OCI-LY7 (cell line): ENCODE data around the gene ATP1B3. TPM values are rescaled to one million over a fixed set of nuclear protein-coding genes. Genes with fewer than 3 reads are reported as not detected.

ENCODE experiments used
- BruUV-seq: library from RNA; stranded (reverse); fragments of 400-500 nt; replicated peaks from 2 replicates; lab custom pipeline; 2021; lab: Mats Ljungman, UMichigan
- CTCF ChIA-PET: fragments of 300-600 bp; sonication (Branson Sonifier 250); formaldehyde crosslinking; loops from one replicate; lab custom pipeline; 2022; ENCODE audit warnings: antibody characterized with exemption; ENCODE audit not compliant: unreplicated experiment; lab: Charles Lee
- POLR2A ChIA-PET: fragments of 300-600 bp; sonication (Branson Sonifier 250); formaldehyde crosslinking; loops from one replicate; lab custom pipeline; 2022; ENCODE audit warnings: antibody characterized with exemption; lab: Charles Lee
- DNase-seq: peaks from one replicate; pipeline ENCODE4 v3.0.0-alpha.2; 2015; ENCODE audit warnings: low spot score
- H2AFZ ChIP-seq: fragments of 200-600 bp; sonication (generic), shearing (Covaris generic); 2 replicates; pipeline ENCODE4 v1.6.1; 2014; ENCODE audit warnings: mild to moderate bottlenecking, antibody characterized with exemption, low read length, moderate library complexity
- H3K27ac ChIP-seq: fragments of 200-600 bp; sonication (generic); 2 replicates; pipeline ENCODE4 v1.5.1; 2014; ENCODE audit warnings: mixed run types, low read depth, mild to moderate bottlenecking, moderate library complexity, low read length, inconsistent platforms; ENCODE audit not compliant: poor library complexity, severe bottlenecking
- H3K36me3 ChIP-seq: fragments of 200-600 bp; sonication (generic); 2 replicates; pipeline ENCODE4 v1.6.1; 2014; ENCODE audit warnings: mild to moderate bottlenecking, antibody characterized with exemption, low read length, moderate library complexity, mixed read lengths; ENCODE audit not compliant: insufficient read depth
- H3K4me1 ChIP-seq: fragments of 200-600 bp; sonication (generic); 2 replicates; pipeline ENCODE4 v1.5.1; 2014; ENCODE audit warnings: mild to moderate bottlenecking, low read length; ENCODE audit not compliant: insufficient read depth, poor library complexity, severe bottlenecking
- H3K4me2 ChIP-seq: fragments of 200-600 bp; sonication (generic); 2 replicates; pipeline ENCODE4 v1.6.1; 2014; ENCODE audit warnings: mild to moderate bottlenecking, low read length
- H3K4me3 ChIP-seq: fragments of 200-600 bp; sonication (generic); 2 replicates; pipeline ENCODE4 v1.5.1; 2014; ENCODE audit warnings: mild to moderate bottlenecking, low read depth, low read length; ENCODE audit not compliant: poor library complexity, severe bottlenecking
- H3K79me2 ChIP-seq: fragments of 200-600 bp; sonication (generic); 2 replicates; pipeline ENCODE4 v1.6.1; 2016; ENCODE audit warnings: low read depth, mild to moderate bottlenecking, low read length, moderate library complexity, mixed read lengths; ENCODE audit not compliant: insufficient read depth
- H3K9me2 ChIP-seq: fragments of 200-600 bp; sonication (generic); 2 replicates; pipeline ENCODE4 v1.6.1; 2016; ENCODE audit warnings: mild to moderate bottlenecking, low read length, mixed read lengths; ENCODE audit not compliant: insufficient read depth
- H3K9me3 ChIP-seq: fragments of 200-600 bp; sonication (generic); 2 replicates; pipeline ENCODE4 v1.6.1; 2014; ENCODE audit warnings: mild to moderate bottlenecking, mixed run types, low read length, mixed read lengths
- H4K20me1 ChIP-seq: fragments of 200-600 bp; sonication (generic); 2 replicates; pipeline ENCODE4 v1.6.1; 2014; ENCODE audit warnings: mild to moderate bottlenecking, antibody characterized with exemption, low read length, moderate library complexity, mixed read lengths; ENCODE audit not compliant: insufficient read depth
- EZH2phosphoT487 ChIP-seq: fragments of 200-600 bp; sonication (generic); IDR thresholded peaks from 2 replicates; pipeline ENCODE4 v1.6.1; 2018; ENCODE audit warnings: low read depth, borderline replicate concordance, mild to moderate bottlenecking, mixed run types, antibody characterized with exemption, low read length, moderate library complexity, mixed read lengths
- intact Hi-C: fragments of 100-400 bp; cut with micrococcal nuclease; formaldehyde crosslinking; loops from one replicate; pipeline ENCODE4 v1.10.0; 2022; ENCODE audit not compliant: unreplicated experiment
- total RNA-seq, 2 experiments: library from RNA; depleted of rRNA in 1 of 2; stranded (reverse); fragments of >200 nt in 1 of 2; shearing (Covaris generic) in 1 of 2; gene quantifications; 2 replicates each; pipeline ENCODE4 v1.2.3, GENCODE V29; 2014 to 2022
- TF ChIP-seq, protein P1 (sequence below): fragments of 200-600 bp; sonication (generic); conservative IDR thresholded peaks from 2 replicates; pipeline ENCODE4 v1.5.1; 2014; ENCODE audit warnings: mild to moderate bottlenecking, antibody characterized with exemption, low read length, moderate library complexity, mixed read lengths

Gene ATP1B3
- total RNA-seq, 2 experiments from 2014 or later: 53.8 to 133 TPM

GRCh38 chr3:141939759-141940158 lies 63.3 kb downstream of the ATP1B3 start:
- intact Hi-C loops: loop anchor here (5.0 kb wide), 1 partner anchor 343 kb away; no protein-coding TSS in a partner anchor
- Histone ChIP-seq H3K4me3 (no peak overlapping the region), H3K4me2 (no peak overlapping the region), H4K20me1 (no peaks in the 10 kb centered on the region), H3K9me2 (no peaks in the 10 kb centered on the region), H3K9me3 (no peaks in the 10 kb centered on the region), H3K27ac (no peak overlapping the region), H3K4me1 (no peaks in the 10 kb centered on the region), H3K79me2 (no peaks in the 10 kb centered on the region), H2AFZ (no peak overlapping the region), H3K36me3 (no peaks in the 10 kb centered on the region)
- no peak for DNase-seq
- POLR2A ChIA-PET: no interaction called here
- TF ChIP-seq, protein P1, sequence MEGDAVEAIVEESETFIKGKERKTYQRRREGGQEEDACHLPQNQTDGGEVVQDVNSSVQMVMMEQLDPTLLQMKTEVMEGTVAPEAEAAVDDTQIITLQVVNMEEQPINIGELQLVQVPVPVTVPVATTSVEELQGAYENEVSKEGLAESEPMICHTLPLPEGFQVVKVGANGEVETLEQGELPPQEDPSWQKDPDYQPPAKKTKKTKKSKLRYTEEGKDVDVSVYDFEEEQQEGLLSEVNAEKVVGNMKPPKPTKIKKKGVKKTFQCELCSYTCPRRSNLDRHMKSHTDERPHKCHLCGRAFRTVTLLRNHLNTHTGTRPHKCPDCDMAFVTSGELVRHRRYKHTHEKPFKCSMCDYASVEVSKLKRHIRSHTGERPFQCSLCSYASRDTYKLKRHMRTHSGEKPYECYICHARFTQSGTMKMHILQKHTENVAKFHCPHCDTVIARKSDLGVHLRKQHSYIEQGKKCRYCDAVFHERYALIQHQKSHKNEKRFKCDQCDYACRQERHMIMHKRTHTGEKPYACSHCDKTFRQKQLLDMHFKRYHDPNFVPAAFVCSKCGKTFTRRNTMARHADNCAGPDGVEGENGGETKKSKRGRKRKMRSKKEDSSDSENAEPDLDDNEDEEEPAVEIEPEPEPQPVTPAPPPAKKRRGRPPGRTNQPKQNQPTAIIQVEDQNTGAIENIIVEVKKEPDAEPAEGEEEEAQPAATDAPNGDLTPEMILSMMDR: no peak
- no peak for TF ChIP-seq EZH2phosphoT487
- CTCF ChIA-PET: no interaction called here
- BruUV-seq: no TSS peak

DNA sequence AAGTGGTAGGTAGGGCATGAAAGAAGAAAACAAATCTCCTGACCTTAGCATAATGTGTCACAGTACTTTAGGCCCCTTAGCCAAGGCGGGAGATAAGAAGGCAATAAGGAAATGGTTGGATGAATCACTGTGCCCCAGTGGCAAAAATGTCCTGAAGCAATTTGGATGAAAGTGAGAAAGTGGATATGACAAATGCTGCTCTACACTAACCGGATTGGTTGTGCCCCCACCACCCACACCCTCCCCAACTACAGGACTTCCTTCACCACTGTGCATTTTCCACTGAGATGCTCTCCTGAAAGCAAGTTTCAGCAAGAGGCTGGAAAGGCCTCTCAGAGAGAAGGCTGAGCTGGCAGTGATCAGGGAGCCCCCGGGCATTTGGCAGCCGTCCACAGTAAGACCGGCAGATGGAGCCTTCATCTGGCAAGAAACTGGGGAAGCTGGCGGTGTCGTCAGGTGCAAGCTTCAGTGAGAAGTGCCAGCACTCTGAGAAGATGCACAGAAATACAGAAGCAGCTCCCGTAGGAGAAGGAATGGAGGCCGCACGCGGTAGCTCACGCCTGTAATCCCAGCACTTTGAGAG lies 63.8 kb downstream of the ATP1B3 start:
- H3K36me3 ChIP-seq: no peaks in the 10 kb centered on the region; the same call in 1 of the 2 replicates
- H2AFZ ChIP-seq: no peak overlapping the region
- ChIA-PET CTCF (no interaction called here), POLR2A (interaction anchor here (0.8 kb wide), 1 partner anchor 15 kb away, joined by 5 read pairs; no protein-coding TSS in a partner anchor)
- TF ChIP-seq EZH2phosphoT487: no peak
- TF ChIP-seq, protein P1: peak; percentile 49
- H3K79me2 ChIP-seq: no peaks in the 10 kb centered on the region
- intact Hi-C loops: loop anchor here (5.0 kb wide), 1 partner anchor 342 kb away; no protein-coding TSS in a partner anchor
- BruUV-seq: no TSS peak
- H3K4me2 ChIP-seq: no peak overlapping the region
- no peaks in the 10 kb centered on the region for H3K9me2 ChIP-seq
- no peak overlapping the region for H3K4me3 ChIP-seq
- no peaks in the 10 kb centered on the region for H4K20me1 ChIP-seq
- DNase-seq: peak; percentile 39
- H3K9me3 ChIP-seq: no peaks in the 10 kb centered on the region
- H3K4me1 ChIP-seq: no peaks in the 10 kb centered on the region
- H3K27ac ChIP-seq: no peak overlapping the region

DNA sequence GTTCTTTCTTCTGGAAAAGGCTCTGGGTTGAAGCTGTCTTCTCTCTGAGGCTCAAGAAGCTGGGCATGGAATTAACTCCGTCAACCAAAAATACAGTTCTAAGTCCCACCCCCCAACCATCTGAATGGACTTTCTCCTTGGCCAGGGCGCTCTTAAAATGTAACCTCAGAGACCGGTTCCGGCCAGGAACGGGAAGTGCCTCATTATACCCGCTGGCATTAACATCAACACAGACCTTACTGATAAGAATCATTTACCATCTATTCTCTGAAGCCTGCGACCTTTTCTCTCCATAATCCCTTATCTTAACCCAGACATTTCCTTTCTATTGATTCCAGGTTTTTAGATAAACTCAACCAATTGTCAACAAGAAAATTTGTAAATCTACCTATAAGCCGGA lies 64.7 kb downstream of the ATP1B3 start:
- POLR2A ChIA-PET: interaction anchor here (0.8 kb wide), 1 partner anchor 16 kb away, joined by 5 read pairs; no protein-coding TSS in a partner anchor
- TF ChIP-seq, protein P1: no peak
- TF ChIP-seq EZH2phosphoT487: no peak
- DNase-seq: no peak
- Histone ChIP-seq H3K36me3 (no peaks in the 10 kb centered on the region; the same call in 1 of the 2 replicates), H2AFZ (no peak overlapping the region), H3K79me2 (no peaks in the 10 kb centered on the region), H3K9me2 (no peaks in the 10 kb centered on the region), H4K20me1 (no peaks in the 10 kb centered on the region), H3K4me3 (no peak overlapping the region), H3K4me1 (no peaks in the 10 kb centered on the region), H3K4me2 (no peak overlapping the region), H3K9me3 (no peaks in the 10 kb centered on the region), H3K27ac (no peak overlapping the region)
- CTCF ChIA-PET: no interaction called here
- intact Hi-C loops: loop anchor here (5.0 kb wide), 1 partner anchor 341 kb away; no protein-coding TSS in a partner anchor
- BruUV-seq: no TSS peak
